AG10803 (cell line): ENCODE measurements around the gene RSPRY1.

ENCODE experiments used
- DNase-seq: peaks from one replicate; pipeline ENCODE4 v3.0.0; 2010; ENCODE audit warnings: low read depth
- H3K4me3 ChIP-seq: 2 replicates; pipeline ENCODE4 v1.5.1; 2011; ENCODE audit warnings: mild to moderate bottlenecking, low read length, control low read depth
- TF ChIP-seq, protein P1 (sequence below): conservative IDR thresholded peaks from 2 replicates; pipeline ENCODE4 v1.5.1; 2011; ENCODE audit warnings: mild to moderate bottlenecking, low read length, control low read depth, inconsistent platforms

Gene RSPRY1

DNA sequence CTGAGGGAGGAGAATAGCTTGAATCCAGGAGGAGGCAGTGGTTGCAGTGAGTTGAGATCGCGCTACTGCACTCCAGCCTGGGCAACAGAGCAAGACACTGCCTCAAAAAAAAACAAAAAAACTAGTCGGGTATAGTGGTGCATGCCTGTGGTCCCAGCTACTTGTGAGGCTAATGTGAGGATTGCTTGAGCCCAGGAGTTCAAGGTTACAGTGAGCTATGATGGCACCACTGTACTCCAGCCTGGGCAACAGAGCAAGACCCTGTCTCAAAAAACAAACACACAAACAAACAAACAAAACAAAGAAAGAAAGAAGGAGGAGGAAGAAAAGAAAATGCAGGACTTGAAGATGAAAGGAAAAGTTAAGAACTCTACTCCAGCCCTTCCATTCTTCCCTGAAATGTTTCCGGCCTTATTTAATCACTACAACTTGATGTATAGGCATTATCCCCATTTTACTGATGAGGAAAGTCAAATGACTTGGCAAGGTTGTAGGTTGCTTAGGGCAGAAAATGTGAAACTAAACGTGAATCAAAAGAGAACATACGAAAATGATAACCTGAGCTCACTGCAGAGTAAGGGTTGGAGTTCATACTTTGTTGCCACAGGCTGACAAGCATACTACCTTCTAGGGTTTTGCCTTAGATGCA, 30.3 kb upstream of the RSPRY1 start:
- TF ChIP-seq, protein P1, sequence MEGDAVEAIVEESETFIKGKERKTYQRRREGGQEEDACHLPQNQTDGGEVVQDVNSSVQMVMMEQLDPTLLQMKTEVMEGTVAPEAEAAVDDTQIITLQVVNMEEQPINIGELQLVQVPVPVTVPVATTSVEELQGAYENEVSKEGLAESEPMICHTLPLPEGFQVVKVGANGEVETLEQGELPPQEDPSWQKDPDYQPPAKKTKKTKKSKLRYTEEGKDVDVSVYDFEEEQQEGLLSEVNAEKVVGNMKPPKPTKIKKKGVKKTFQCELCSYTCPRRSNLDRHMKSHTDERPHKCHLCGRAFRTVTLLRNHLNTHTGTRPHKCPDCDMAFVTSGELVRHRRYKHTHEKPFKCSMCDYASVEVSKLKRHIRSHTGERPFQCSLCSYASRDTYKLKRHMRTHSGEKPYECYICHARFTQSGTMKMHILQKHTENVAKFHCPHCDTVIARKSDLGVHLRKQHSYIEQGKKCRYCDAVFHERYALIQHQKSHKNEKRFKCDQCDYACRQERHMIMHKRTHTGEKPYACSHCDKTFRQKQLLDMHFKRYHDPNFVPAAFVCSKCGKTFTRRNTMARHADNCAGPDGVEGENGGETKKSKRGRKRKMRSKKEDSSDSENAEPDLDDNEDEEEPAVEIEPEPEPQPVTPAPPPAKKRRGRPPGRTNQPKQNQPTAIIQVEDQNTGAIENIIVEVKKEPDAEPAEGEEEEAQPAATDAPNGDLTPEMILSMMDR = no peak
- no peak overlapping the region for H3K4me3 ChIP-seq
- DNase-seq = no peak

DNA sequence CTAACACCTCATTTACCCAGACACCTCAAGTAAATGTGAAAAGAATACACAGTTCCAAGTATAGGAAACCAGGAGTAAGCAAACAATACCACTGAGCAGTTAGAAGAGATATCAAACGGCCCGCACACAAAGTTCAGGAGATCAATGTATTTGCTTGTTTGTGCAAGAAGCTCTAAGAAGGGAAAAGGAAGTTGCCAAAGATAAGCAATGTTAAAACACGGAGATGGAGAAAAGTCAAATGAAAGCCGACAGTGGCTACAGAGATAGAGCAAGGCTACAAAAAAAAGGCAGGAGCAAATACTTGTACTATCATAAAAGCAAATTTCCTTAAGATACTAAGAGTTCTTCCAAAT, 29.8 kb upstream of the RSPRY1 start:
- H3K4me3 ChIP-seq = no peak overlapping the region
- no peak for DNase-seq
- TF ChIP-seq, protein P1 = no peak

DNA sequence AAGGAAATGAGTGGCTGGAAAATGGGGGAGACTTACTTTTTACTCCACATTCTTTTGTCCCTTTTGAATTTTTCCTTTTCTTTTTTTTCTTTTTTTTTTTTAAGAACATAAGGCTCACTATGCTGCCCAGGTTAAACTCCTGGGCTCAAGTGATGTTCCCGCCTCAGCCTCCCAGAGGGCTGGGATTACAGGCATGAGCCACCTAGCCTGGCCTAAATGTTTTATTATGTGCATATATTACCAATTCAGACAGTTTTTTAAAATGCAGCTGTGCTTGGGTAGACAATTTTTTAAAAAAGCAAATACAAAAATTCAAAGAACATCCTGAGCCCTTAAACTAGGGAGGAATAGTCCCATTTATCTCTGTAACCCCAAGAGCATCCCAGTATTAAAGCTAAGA, 28.6 kb upstream of the RSPRY1 start:
- DNase-seq = no peak
- TF ChIP-seq, protein P1 = no peak

DNA sequence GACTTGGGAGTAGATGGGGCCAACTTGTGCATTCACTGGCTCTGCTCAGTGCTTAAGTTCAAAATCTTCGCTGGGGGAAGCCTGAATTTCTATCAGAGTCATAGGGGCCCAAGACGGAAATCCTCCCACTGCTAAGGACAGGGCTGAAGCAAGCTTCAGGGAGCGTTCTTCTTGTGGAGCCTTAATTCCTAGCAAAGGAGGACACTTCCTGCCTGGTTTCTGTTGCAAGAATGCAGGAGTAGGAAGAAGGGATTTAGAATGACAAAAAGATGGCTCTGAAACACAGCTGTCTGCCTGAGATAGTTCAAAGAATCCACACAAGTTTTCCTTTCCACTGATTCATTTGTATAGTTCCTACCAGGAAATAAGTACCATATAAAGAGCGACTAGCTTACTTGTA, 26.7 kb upstream of the RSPRY1 start:
- no peak for DNase-seq
- H3K4me3 ChIP-seq = no peak overlapping the region
- TF ChIP-seq, protein P1 = no peak

More for the DNA sequence above, 28.6 kb upstream of the RSPRY1 start:
- no peak overlapping the region for H3K4me3 ChIP-seq

DNA sequence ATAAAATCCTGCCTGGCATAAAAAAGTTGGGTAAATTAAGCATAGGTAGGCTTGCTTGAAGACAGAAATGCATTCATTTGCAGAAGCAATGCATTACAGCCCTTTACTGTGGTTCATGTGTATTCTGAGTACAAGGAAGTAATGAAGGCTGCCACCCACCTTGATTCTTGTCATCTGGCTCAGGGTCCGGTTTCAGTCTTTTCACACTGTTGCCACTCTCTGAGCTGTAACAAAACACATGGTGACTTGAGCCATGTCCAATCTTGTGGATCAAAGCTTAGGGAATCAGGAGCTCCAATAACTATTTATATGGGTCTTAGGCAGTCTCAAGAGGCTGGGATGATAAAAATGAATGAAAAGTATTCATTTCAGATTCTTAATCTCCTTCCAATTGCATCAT, 22.3 kb upstream of the RSPRY1 start:
- no peak overlapping the region for H3K4me3 ChIP-seq
- DNase-seq = no peak
- TF ChIP-seq, protein P1 = no peak

DNA sequence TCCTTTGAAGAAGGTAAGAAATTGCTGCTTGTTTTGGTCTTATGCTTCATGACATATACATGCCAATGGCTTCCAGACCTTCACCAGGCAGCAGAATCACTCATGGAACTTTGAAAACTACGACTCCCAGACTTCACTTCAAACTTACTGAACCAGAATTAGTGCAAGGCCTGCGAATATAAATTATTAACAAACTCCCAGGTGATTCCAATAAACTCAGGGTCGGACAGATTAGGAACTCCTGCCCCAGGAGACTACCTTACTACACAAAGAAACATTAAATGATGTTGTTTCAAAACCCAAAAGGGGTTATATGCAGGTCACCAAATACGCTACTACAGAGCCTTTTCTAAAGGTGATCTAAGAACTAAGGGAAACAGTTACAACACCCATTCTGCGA, 20.6 kb upstream of the RSPRY1 start:
- TF ChIP-seq, protein P1 = no peak
- DNase-seq = no peak
- no peak overlapping the region for H3K4me3 ChIP-seq

DNA sequence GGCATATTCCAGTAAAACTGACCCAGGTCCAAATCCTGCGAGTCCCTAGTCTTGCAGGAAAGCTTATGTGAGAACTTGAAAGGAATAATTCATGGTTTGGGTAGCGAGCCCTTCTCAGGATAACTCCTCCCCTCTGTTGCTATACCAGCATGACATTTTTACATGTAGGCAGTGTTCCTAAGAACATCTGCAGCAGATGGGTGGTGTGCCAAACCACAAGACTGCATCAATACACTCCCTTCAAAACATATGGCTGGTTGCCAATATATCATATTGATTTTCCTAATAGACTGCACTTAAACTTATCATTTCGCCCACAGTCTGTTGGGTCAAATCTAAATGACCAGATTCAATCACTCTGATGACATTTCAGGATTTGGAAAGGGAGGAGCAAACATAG, 20.2 kb upstream of the RSPRY1 start:
- TF ChIP-seq, protein P1 = no peak
- DNase-seq = peak; percentile 54
- H3K4me3 ChIP-seq = no peak overlapping the region
